Measurements from ENCODE around the gene RPL22. TPM values are rescaled to one million over a fixed set of nuclear protein-coding genes. Genes with fewer than 3 reads are reported as not detected.

The RPL22 gene
- total and polyA plus RNA-seq, 2 of the 8 experiments (the other 6 are each of a cell fraction or from before 2014, with no cell fraction given) = 133 to 521 TPM

- TF ChIP-seq RNF2 (IDR thresholded peaks at IDR 0.05; ENCODE audit: borderline replicate concordance, low read depth, low read length, missing control alignments, poor library complexity, severe bottlenecking) (no peak), BRCA1 (IDR thresholded peaks at IDR 0.05; ENCODE audit: low read depth, low read length) (no peak), POLR2A (IDR thresholded peaks at IDR 0.05; ENCODE audit: control extremely low read depth in 1 of 2, low read depth in 2 of 2, low read length in 2 of 2) (0 out of 3 replicates have a peak, but pooled peaks of 1 of the 2 experiments have one; percentile 36), TEAD4 (IDR thresholded peaks at IDR 0.05; ENCODE audit: low read depth, low read length) (0 out of 2 replicates have a peak, but pooled peaks have one; percentile 65), FOSL1 (IDR thresholded peaks at IDR 0.05; ENCODE audit: insufficient read depth, low read depth, low read length) (no peak), TCF12 (IDR thresholded peaks at IDR 0.05; ENCODE audit: low read depth, low read length) (no peak), KDM4A (IDR thresholded peaks at IDR 0.05; ENCODE audit: low read depth, low read length, severe bottlenecking) (peak; percentile 90), RXRA (IDR thresholded peaks at IDR 0.05; ENCODE audit: insufficient read depth, low read depth, low read length) (no peak), SP2 (IDR thresholded peaks at IDR 0.05; ENCODE audit: low read length) (no peak), KDM5A (IDR thresholded peaks at IDR 0.05; ENCODE audit: low read length) (no peak), EGR1 (IDR thresholded peaks at IDR 0.05; ENCODE audit: borderline replicate concordance, low read depth, low read length) (no peak), SRF (IDR thresholded peaks at IDR 0.05; ENCODE audit: low read depth, low read length) (no peak), ATF3 (IDR thresholded peaks at IDR 0.05; ENCODE audit: insufficient read depth, low read depth, low read length) (no peak), BCL11A (IDR thresholded peaks at IDR 0.05; ENCODE audit: low read depth in 2 of 2, low read length in 2 of 2) (no peak), CREB1 (IDR thresholded peaks at IDR 0.05) (no peak), CEBPB (IDR thresholded peaks at IDR 0.05; ENCODE audit: low read depth, low read length) (no peak), TBP (IDR thresholded peaks at IDR 0.05; ENCODE audit: low read depth, low read length) (peak; percentile 28; the same call in 1 of the 2 replicates), HDAC2 (IDR thresholded peaks at IDR 0.05; ENCODE audit: borderline replicate concordance in 1 of 2, low read depth in 2 of 2, low read length in 2 of 2) (no peak), TAF7 (optimal IDR thresholded peaks at IDR 0.05; ENCODE audit: borderline replicate concordance, low read depth, low read length) (peak; percentile 16)
- TF ChIP-seq, protein P1, sequence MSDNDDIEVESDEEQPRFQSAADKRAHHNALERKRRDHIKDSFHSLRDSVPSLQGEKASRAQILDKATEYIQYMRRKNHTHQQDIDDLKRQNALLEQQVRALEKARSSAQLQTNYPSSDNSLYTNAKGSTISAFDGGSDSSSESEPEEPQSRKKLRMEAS (IDR thresholded peaks at IDR 0.05) = no peak
Observed at GRCh38 chr1:6205849-6206519, 6.6 kb upstream of the RPL22 start, which contains the start of gene RNF207 (continued).
